Fibroblast of lung (primary cell): ENCODE measurements around the gene ZDHHC14. TPM values are rescaled to one million over a fixed set of nuclear protein-coding genes. Genes with fewer than 3 reads are reported as not detected.

Experiments used
- DNase-seq, 2 donors: peaks; one replicate each; pipeline versions ENCODE4 v3.0.0 to v3.0.0-alpha.2; 2010; ENCODE audit warnings: low read depth in 2 of 2
- H2AFZ ChIP-seq: 2 replicates; pipeline ENCODE4 v1.5.1; 2012; ENCODE audit warnings: low read length, control low read depth, inconsistent platforms
- H3K27ac ChIP-seq: 2 replicates; pipeline ENCODE4 v1.5.1; 2011; ENCODE audit warnings: low read length, control low read depth; ENCODE audit not compliant: insufficient read depth
- H3K27me3 ChIP-seq: 2 replicates; pipeline ENCODE4 v1.5.1; 2011; ENCODE audit warnings: mild to moderate bottlenecking, low read length; ENCODE audit not compliant: control insufficient read depth, insufficient read depth
- H3K36me3 ChIP-seq: 2 replicates; pipeline ENCODE4 v1.5.1; 2011; ENCODE audit warnings: low read length; ENCODE audit not compliant: control insufficient read depth, insufficient read depth
- H3K4me1 ChIP-seq: 2 replicates; pipeline ENCODE4 v1.5.1; 2011; ENCODE audit warnings: low read length; ENCODE audit not compliant: control insufficient read depth, insufficient read depth; ENCODE audit errors: extremely low read depth
- H3K4me2 ChIP-seq: 2 replicates; pipeline ENCODE4 v1.5.1; 2011; ENCODE audit warnings: low read length, control low read depth; ENCODE audit not compliant: insufficient read depth; ENCODE audit errors: extremely low read depth
- H3K4me3 ChIP-seq, 4 experiments: fragments of 200-600 bp in 1 of 4; sonication (generic) in 1 of 4; replicated peaks in 1 of 4; 2 replicates each; pipeline ENCODE4 v1.5.1; 2011 to 2016; ENCODE audit warnings: low read length in 4 of 4, low read depth in 3 of 4, mild to moderate bottlenecking in 3 of 4, control low read depth in 2 of 4, inconsistent platforms in 1 of 4, mixed read lengths in 1 of 4; ENCODE audit not compliant: insufficient read depth in 1 of 4; ENCODE audit errors: control extremely low read depth in 1 of 4
- H3K79me2 ChIP-seq: 2 replicates; pipeline ENCODE4 v1.5.1; 2012; ENCODE audit warnings: mild to moderate bottlenecking, low read length, inconsistent platforms; ENCODE audit not compliant: control insufficient read depth, insufficient read depth
- H3K9ac ChIP-seq: 2 replicates; pipeline ENCODE4 v1.5.1; 2011; ENCODE audit warnings: mild to moderate bottlenecking, low read length, control low read depth; ENCODE audit not compliant: insufficient read depth
- H3K9me3 ChIP-seq: 2 replicates; pipeline ENCODE4 v1.5.1; 2012; ENCODE audit warnings: low read depth, low read length; ENCODE audit not compliant: control insufficient read depth, insufficient read depth
- H4K20me1 ChIP-seq: 2 replicates; pipeline ENCODE4 v1.5.1; 2011; ENCODE audit warnings: low read length; ENCODE audit not compliant: control insufficient read depth, insufficient read depth; ENCODE audit errors: extremely low read depth
- CTCF ChIP-seq, 2 donors: IDR thresholded peaks in 1 of 2; conservative IDR thresholded peaks in 1 of 2; 1 replicate in 1 of 2; 2 replicates in 1 of 2; pipeline ENCODE4 v1.5.1; 2011 to 2012; ENCODE audit warnings: low read length in 2 of 2, control low read depth in 1 of 2, inconsistent platforms in 1 of 2, low read depth in 1 of 2, mild to moderate bottlenecking in 1 of 2
- EZH2 ChIP-seq: IDR thresholded peaks from 2 replicates; pipeline ENCODE4 v1.5.1; 2012; ENCODE audit warnings: low read length, control low read depth, mild to moderate bottlenecking; ENCODE audit errors: missing control alignments
- polyA plus RNA-seq, 2 donors: library from polyadenylated mRNA; depleted of rRNA in 1 of 2; stranded (reverse) in 1 of 2; unstranded in 1 of 2; fragments of >200 nt; gene quantifications; 2 replicates each; pipeline ENCODE4 v1.2.1, GENCODE V29; 2011 to 2012; ENCODE audit warnings: missing spikeins in 1 of 2
- total RNA-seq: library from RNA; depleted of rRNA; stranded (reverse); fragments of >200 nt; gene quantifications from 2 replicates; pipeline ENCODE4 v1.2.1, GENCODE V29; 2014

The ZDHHC14 gene
- total and polyA plus RNA-seq, 2 donors (not counting 1 experiment from before 2014, with no cell fraction given), result 1.7 to 3.5 TPM

- Histone ChIP-seq H4K20me1 (no peaks in the 10 kb centered on the region), H3K79me2 (no peaks in the 10 kb centered on the region), H3K9ac (no peak overlapping the region), H3K9me3 (no peaks in the 10 kb centered on the region), H3K4me1 (no peaks in the 10 kb centered on the region), H3K4me2 (no peak overlapping the region), H2AFZ (no peak overlapping the region), H3K36me3 (no peaks in the 10 kb centered on the region), H3K27ac (no peak overlapping the region), H3K27me3 (no peaks in the 10 kb centered on the region), H3K4me3 (no peak overlapping the region)
- TF ChIP-seq CTCF (conservative IDR thresholded peaks at IDR 0.05 in 1 of 2, IDR thresholded peaks at IDR 0.05 in 1 of 2; ENCODE audit: low read depth in 1 of 2, low read length in 2 of 2) (no peak), EZH2 (no peak)
- DNase-seq, result no peak
Measured at GRCh38 chr6:157661652-157662051, 280.7 kb downstream of the ZDHHC14 start.

- H3K9ac ChIP-seq, result no peak overlapping the region
- TF ChIP-seq CTCF (conservative IDR thresholded peaks at IDR 0.05 in 1 of 2, IDR thresholded peaks at IDR 0.05 in 1 of 2; ENCODE audit: low read depth in 1 of 2, low read length in 2 of 2), result no peak
- TF ChIP-seq EZH2, result no peak
- H3K27me3 ChIP-seq, result no peaks in the 10 kb centered on the region
- H2AFZ ChIP-seq, result no peak overlapping the region
- no peaks in the 10 kb centered on the region for H3K36me3 ChIP-seq
- no peak overlapping the region for H3K4me3 ChIP-seq
- no peaks in the 10 kb centered on the region for H3K79me2 ChIP-seq
- H3K4me2 ChIP-seq, result no peak overlapping the region
- H4K20me1 ChIP-seq, result no peaks in the 10 kb centered on the region
- DNase-seq, result no peak
- H3K4me1 ChIP-seq, result no peaks in the 10 kb centered on the region
- H3K27ac ChIP-seq, result no peak overlapping the region
- no peaks in the 10 kb centered on the region for H3K9me3 ChIP-seq
Measured at GRCh38 chr6:157663261-157663660, 282.3 kb downstream of the ZDHHC14 start.

- Histone ChIP-seq H4K20me1 (no peaks in the 10 kb centered on the region), H2AFZ (no peak overlapping the region), H3K4me3 (no peak overlapping the region), H3K4me1 (peaks cover 3% of the 10 kb centered on the region), H3K27ac (no peak overlapping the region), H3K36me3 (no peaks in the 10 kb centered on the region), H3K4me2 (no peak overlapping the region), H3K9me3 (no peaks in the 10 kb centered on the region), H3K27me3 (no peaks in the 10 kb centered on the region), H3K79me2 (no peaks in the 10 kb centered on the region), H3K9ac (no peak overlapping the region)
- DNase-seq, result no peak
- no peak for TF ChIP-seq CTCF (conservative IDR thresholded peaks at IDR 0.05 in 1 of 2, IDR thresholded peaks at IDR 0.05 in 1 of 2; ENCODE audit: low read depth in 1 of 2, low read length in 2 of 2)
- TF ChIP-seq EZH2, result no peak
Measured at GRCh38 chr6:157665180-157665579, 284.2 kb downstream of the ZDHHC14 start.
